Measurements from ENCODE around the gene OR12D2. TPM values are rescaled to one million over a fixed set of nuclear protein-coding genes. Genes with fewer than 3 reads are reported as not detected.

The OR12D2 gene
- total and polyA plus RNA-seq, 7 donors = not detected

- no peaks in the 10 kb centered on the region for H3K27me3 ChIP-seq (ENCODE audit: insufficient read depth in 3 of 3, low read length in 2 of 3)
- intact Hi-C loops (cut with DNase I) = no loop called here
- no peak for TF ChIP-seq CTCF (IDR thresholded peaks at IDR 0.05)
- H3K36me3 ChIP-seq (ENCODE audit: insufficient read depth in 1 of 2, low read depth in 1 of 2) = no peaks in the 10 kb centered on the region
- no peaks in the 10 kb centered on the region for H3K4me1 ChIP-seq
- DNase-seq (no peak), ATAC-seq (no peak)
- no peak within 1 kb of the TSS for H3K27ac ChIP-seq
- H3K4me3 ChIP-seq = no peak within 1 kb of the TSS
- H3K9me3 ChIP-seq = no peaks in the 10 kb centered on the region
Measured at GRCh38 chr6:29414588-29414987, 19.2 kb downstream of the OR12D2 start, which contains the start of gene OR12D1. Gene OR12D1, plus strand, starts transcription at chr6:29414928.

GRCh38 chr6:29419516-29419915 lies 24.1 kb downstream of the OR12D2 start:
- Histone ChIP-seq H3K27ac (no peak overlapping the region), H3K4me3 (no peak overlapping the region), H3K9me3 (no peaks in the 10 kb centered on the region), H3K4me1 (no peaks in the 10 kb centered on the region), H3K36me3 (ENCODE audit: insufficient read depth in 1 of 2, low read depth in 1 of 2) (no peaks in the 10 kb centered on the region), H3K27me3 (ENCODE audit: insufficient read depth in 3 of 3, low read length in 2 of 3) (no peaks in the 10 kb centered on the region)
- intact Hi-C loops (cut with DNase I) = no loop called here
- no peak for ATAC-seq
- DNase-seq = no peak
- WGBS, 3 donors = 49 to 72% (median 65%) methylated on average over 3 of the region's 3 CpGs
- TF ChIP-seq CTCF (IDR thresholded peaks at IDR 0.05) = no peak

- intact Hi-C loops (cut with DNase I) = no loop called here
- TF ChIP-seq CTCF (IDR thresholded peaks at IDR 0.05) = no peak
- H3K4me1 ChIP-seq = no peaks in the 10 kb centered on the region
- no peak overlapping the region for H3K27ac ChIP-seq
- no peaks in the 10 kb centered on the region for H3K36me3 ChIP-seq (ENCODE audit: insufficient read depth in 1 of 2, low read depth in 1 of 2)
- no peaks in the 10 kb centered on the region for H3K27me3 ChIP-seq (ENCODE audit: insufficient read depth in 3 of 3, low read length in 2 of 3)
- no peak overlapping the region for H3K4me3 ChIP-seq
- ATAC-seq (no peak), DNase-seq (no peak)
- no peaks in the 10 kb centered on the region for H3K9me3 ChIP-seq
- WGBS, 3 donors = 83 to 91% (median 87%) methylated on average over 2 of the region's 2 CpGs
Measured at GRCh38 chr6:29424168-29424567, 28.7 kb downstream of the OR12D2 start.

GRCh38 chr6:29424575-29424974 lies 29.1 kb downstream of the OR12D2 start:
- no peak for TF ChIP-seq CTCF (IDR thresholded peaks at IDR 0.05)
- ATAC-seq (no peak), DNase-seq (no peak)
- no peak overlapping the region for H3K27ac ChIP-seq
- 14 to 36% (median 26%) methylated on average over 2 of the region's 2 CpGs for WGBS, 3 donors
- H3K9me3 ChIP-seq = no peaks in the 10 kb centered on the region
- intact Hi-C loops (cut with DNase I) = no loop called here
- H3K27me3 ChIP-seq (ENCODE audit: insufficient read depth in 3 of 3, low read length in 2 of 3) = no peaks in the 10 kb centered on the region
- no peaks in the 10 kb centered on the region for H3K36me3 ChIP-seq (ENCODE audit: insufficient read depth in 1 of 2, low read depth in 1 of 2)
- H3K4me3 ChIP-seq = no peak overlapping the region
- H3K4me1 ChIP-seq = no peaks in the 10 kb centered on the region

- TF ChIP-seq CTCF (IDR thresholded peaks at IDR 0.05) = no peak
- Histone ChIP-seq H3K4me1 (no peaks in the 10 kb centered on the region), H3K27ac (no peak overlapping the region), H3K27me3 (ENCODE audit: insufficient read depth in 3 of 3, low read length in 2 of 3) (no peaks in the 10 kb centered on the region), H3K9me3 (no peaks in the 10 kb centered on the region), H3K4me3 (no peak overlapping the region), H3K36me3 (ENCODE audit: insufficient read depth in 1 of 2, low read depth in 1 of 2) (no peaks in the 10 kb centered on the region)
- WGBS, 3 donors = 29 to 48% (median 39%) methylated on average over 1 of the region's 1 CpG
- ATAC-seq (no peak), DNase-seq (no peak)
- intact Hi-C loops (cut with DNase I) = no loop called here
Measured at GRCh38 chr6:29425075-29425474, 29.6 kb downstream of the OR12D2 start.
